ENCODE measurements around the gene HIBCH. TPM values are rescaled to one million over a fixed set of nuclear protein-coding genes. Genes with fewer than 3 reads are reported as not detected.

The HIBCH gene
- polyA plus RNA-seq, 1 donor (not counting 4 experiments of a cell fraction or from before 2014, with no cell fraction given) = 19.4 TPM

DNA sequence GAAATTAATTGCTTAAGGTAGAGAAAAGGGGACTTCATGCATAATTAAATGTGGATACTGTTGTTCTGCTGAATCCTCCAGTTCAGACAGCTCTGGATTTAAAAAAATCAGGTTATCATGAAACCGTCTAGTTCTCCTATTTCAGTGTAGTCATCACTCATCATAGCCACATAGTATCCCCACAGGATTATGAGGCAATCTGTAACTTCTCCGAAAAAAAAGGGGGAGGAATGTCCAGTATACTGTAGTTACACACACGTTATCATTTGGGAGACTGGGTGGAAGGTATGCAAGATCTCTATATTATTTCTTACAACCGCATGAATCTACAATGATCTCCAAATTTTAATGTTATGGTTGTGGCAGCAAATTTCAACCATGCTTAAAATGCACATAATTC lies 114.0 kb downstream of the HIBCH start:
- H3K79me2 ChIP-seq (ENCODE audit: control insufficient read depth, insufficient read depth, low read length) = no peaks in the 10 kb centered on the region
- no peak overlapping the region for H3K4me3 ChIP-seq (ENCODE audit: control insufficient read depth in 2 of 3, extremely low read depth in 1 of 3, insufficient read depth in 2 of 3, low read depth in 1 of 3, low read length in 3 of 3)
- dilution Hi-C loops (cut with MboI; ENCODE audit: extremely low pct_ligation_motif_present, low sequenced_read_pairs) = no loop called here
- H3K27ac ChIP-seq (ENCODE audit: control insufficient read depth, insufficient read depth, low read length) = no peak overlapping the region
- H3K4me2 ChIP-seq (ENCODE audit: control insufficient read depth, extremely low read depth, insufficient read depth, low read depth, low read length) = no peak overlapping the region
- DNase-seq (ENCODE audit: low read depth, low spot score) (no peak), FAIRE-seq (no peak)
- H3K9ac ChIP-seq (ENCODE audit: control insufficient read depth, extremely low read depth, insufficient read depth, low read length) = no peak overlapping the region
- H4K20me1 ChIP-seq (ENCODE audit: control insufficient read depth, extremely low read depth, insufficient read depth, low read length) = no peaks in the 10 kb centered on the region
- no peaks in the 10 kb centered on the region for H3K4me1 ChIP-seq (ENCODE audit: control insufficient read depth, extremely low read depth, insufficient read depth, low read length)
- H3K36me3 ChIP-seq (ENCODE audit: control insufficient read depth in 2 of 2, extremely low read depth in 1 of 2, insufficient read depth in 2 of 2, low read length in 2 of 2) = peaks cover 0 to 1% of the 10 kb centered on the region in 2 experiments
- no peaks in the 10 kb centered on the region for H3K9me1 ChIP-seq (ENCODE audit: control insufficient read depth, extremely low read depth, insufficient read depth, low read length)
- no peak overlapping the region for H2AFZ ChIP-seq (ENCODE audit: control insufficient read depth, low read length)
- TF ChIP-seq, protein P1, sequence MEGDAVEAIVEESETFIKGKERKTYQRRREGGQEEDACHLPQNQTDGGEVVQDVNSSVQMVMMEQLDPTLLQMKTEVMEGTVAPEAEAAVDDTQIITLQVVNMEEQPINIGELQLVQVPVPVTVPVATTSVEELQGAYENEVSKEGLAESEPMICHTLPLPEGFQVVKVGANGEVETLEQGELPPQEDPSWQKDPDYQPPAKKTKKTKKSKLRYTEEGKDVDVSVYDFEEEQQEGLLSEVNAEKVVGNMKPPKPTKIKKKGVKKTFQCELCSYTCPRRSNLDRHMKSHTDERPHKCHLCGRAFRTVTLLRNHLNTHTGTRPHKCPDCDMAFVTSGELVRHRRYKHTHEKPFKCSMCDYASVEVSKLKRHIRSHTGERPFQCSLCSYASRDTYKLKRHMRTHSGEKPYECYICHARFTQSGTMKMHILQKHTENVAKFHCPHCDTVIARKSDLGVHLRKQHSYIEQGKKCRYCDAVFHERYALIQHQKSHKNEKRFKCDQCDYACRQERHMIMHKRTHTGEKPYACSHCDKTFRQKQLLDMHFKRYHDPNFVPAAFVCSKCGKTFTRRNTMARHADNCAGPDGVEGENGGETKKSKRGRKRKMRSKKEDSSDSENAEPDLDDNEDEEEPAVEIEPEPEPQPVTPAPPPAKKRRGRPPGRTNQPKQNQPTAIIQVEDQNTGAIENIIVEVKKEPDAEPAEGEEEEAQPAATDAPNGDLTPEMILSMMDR (optimal IDR thresholded peaks at IDR 0.05 in 1 of 3, IDR thresholded peaks at IDR 0.05 in 1 of 3, conservative IDR thresholded peaks at IDR 0.05 in 1 of 3; ENCODE audit: extremely low read depth in 1 of 3, insufficient read depth in 2 of 3, low read length in 3 of 3) = no peak
- TF ChIP-seq EZH2 (IDR thresholded peaks at IDR 0.05; ENCODE audit: low read length) = no peak
- no peaks in the 10 kb centered on the region for H3K27me3 ChIP-seq (ENCODE audit: control insufficient read depth, extremely low read depth, insufficient read depth, low read length)
- no peaks in the 10 kb centered on the region for H3K9me3 ChIP-seq (ENCODE audit: control insufficient read depth, low read depth, low read length)

DNA sequence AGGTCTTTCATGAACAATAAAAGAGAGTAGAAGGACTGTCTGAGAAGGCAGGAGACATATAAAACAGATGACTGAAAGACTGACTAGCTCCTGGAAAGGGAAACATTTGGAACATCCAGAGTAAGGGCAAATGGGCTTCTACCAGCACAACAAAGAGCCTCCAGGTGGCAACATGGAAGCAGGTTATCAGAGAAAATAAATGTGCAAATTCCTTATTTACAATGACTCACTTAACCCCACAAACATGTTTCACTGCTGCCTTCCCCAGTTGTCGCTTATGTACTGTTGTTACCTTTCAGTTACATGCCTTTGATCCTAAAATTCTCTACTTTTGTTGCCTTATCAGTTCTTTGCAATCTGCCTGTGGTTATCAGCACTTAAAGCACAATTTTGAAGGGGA lies 117.0 kb downstream of the HIBCH start:
- Histone ChIP-seq H2AFZ (ENCODE audit: control insufficient read depth, low read length) (no peak overlapping the region), H3K27me3 (ENCODE audit: control insufficient read depth, extremely low read depth, insufficient read depth, low read length) (no peaks in the 10 kb centered on the region), H3K79me2 (ENCODE audit: control insufficient read depth, insufficient read depth, low read length) (no peaks in the 10 kb centered on the region), H4K20me1 (ENCODE audit: control insufficient read depth, extremely low read depth, insufficient read depth, low read length) (no peaks in the 10 kb centered on the region), H3K9me1 (ENCODE audit: control insufficient read depth, extremely low read depth, insufficient read depth, low read length) (no peaks in the 10 kb centered on the region), H3K4me3 (ENCODE audit: control insufficient read depth in 2 of 3, extremely low read depth in 1 of 3, insufficient read depth in 2 of 3, low read depth in 1 of 3, low read length in 3 of 3) (no peak overlapping the region), H3K4me2 (ENCODE audit: control insufficient read depth, extremely low read depth, insufficient read depth, low read depth, low read length) (no peak overlapping the region), H3K27ac (ENCODE audit: control insufficient read depth, insufficient read depth, low read length) (no peak overlapping the region), H3K9ac (ENCODE audit: control insufficient read depth, extremely low read depth, insufficient read depth, low read length) (no peak overlapping the region), H3K4me1 (ENCODE audit: control insufficient read depth, extremely low read depth, insufficient read depth, low read length) (no peaks in the 10 kb centered on the region), H3K36me3 (ENCODE audit: control insufficient read depth in 2 of 2, extremely low read depth in 1 of 2, insufficient read depth in 2 of 2, low read length in 2 of 2) (peaks cover 1 to 3% of the 10 kb centered on the region in 2 experiments), H3K9me3 (ENCODE audit: control insufficient read depth, low read depth, low read length) (no peaks in the 10 kb centered on the region)
- TF ChIP-seq, protein P1 (optimal IDR thresholded peaks at IDR 0.05 in 1 of 3, IDR thresholded peaks at IDR 0.05 in 1 of 3, conservative IDR thresholded peaks at IDR 0.05 in 1 of 3; ENCODE audit: extremely low read depth in 1 of 3, insufficient read depth in 2 of 3, low read length in 3 of 3) = no peak
- no peak for TF ChIP-seq EZH2 (IDR thresholded peaks at IDR 0.05; ENCODE audit: low read length)
- dilution Hi-C loops (cut with MboI; ENCODE audit: extremely low pct_ligation_motif_present, low sequenced_read_pairs) = no loop called here
- FAIRE-seq = no peak
- DNase-seq (ENCODE audit: low read depth, low spot score) = no peak
